Muscle layer of colon (tissue), 2 donors: ENCODE measurements around the gene ART5.
"Not testable (repeated sequence)": the region's sequence is repeated elsewhere in the genome, so short reads cannot be mapped to it uniquely, and the experiment has no call there.

ENCODE experiments used
- H3K27ac ChIP-seq: one replicate; pipeline ENCODE4 v1.7.0; 2013; ENCODE audit warnings: low read depth, mild to moderate bottlenecking, low read length, moderate library complexity
- H3K27me3 ChIP-seq, 2 donors: one replicate each; pipeline ENCODE4 v1.7.0; 2013; ENCODE audit warnings: low read length in 2 of 2, mild to moderate bottlenecking in 2 of 2; ENCODE audit not compliant: insufficient read depth in 2 of 2, control insufficient read depth in 1 of 2
- H3K36me3 ChIP-seq: one replicate; pipeline ENCODE4 v1.7.0; 2013; ENCODE audit warnings: mild to moderate bottlenecking, low read length; ENCODE audit not compliant: insufficient read depth
- H3K4me1 ChIP-seq: one replicate; pipeline ENCODE4 v1.7.0; 2013; ENCODE audit warnings: mild to moderate bottlenecking, low read length; ENCODE audit not compliant: insufficient read depth
- H3K4me3 ChIP-seq, 2 donors: one replicate each; pipeline ENCODE4 v1.7.0; 2013; ENCODE audit warnings: low read length in 2 of 2, low read depth in 1 of 2, mild to moderate bottlenecking in 1 of 2, moderate library complexity in 1 of 2
- H3K9ac ChIP-seq: one replicate; pipeline ENCODE4 v1.7.0; 2013; ENCODE audit warnings: low read length
- H3K9me3 ChIP-seq: one replicate; pipeline ENCODE4 v1.7.0; 2013; ENCODE audit warnings: mild to moderate bottlenecking, low read length
- donor health status: abdominal sarcoma.
- donor health status: Adenocarcinoma of cecum.

Gene ART5

DNA sequence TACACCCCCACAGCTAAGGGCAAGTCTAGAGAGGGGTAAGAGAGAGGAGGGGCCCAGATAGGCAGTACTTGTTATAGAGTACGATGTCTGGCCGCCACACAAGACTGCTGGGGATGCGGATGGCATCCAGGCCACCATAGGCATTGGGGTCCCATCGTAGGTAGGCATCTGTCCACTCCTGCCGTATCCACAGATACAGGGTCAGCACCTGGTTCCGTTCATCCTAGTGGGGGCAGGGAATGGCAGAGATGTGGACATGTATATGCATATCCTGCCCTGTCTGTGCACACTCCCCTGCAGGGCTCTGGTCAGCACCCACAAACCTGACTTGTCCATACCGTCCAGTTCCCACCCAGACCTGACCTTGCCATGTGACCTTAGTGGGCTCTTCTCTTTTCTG lies 27.3 kb upstream of the ART5 start:
- H3K4me1 ChIP-seq = no peaks in the 10 kb centered on the region
- H3K4me3 ChIP-seq = no peak overlapping the region
- peaks cover 35% of the 10 kb centered on the region for H3K36me3 ChIP-seq
- no peaks in the 10 kb centered on the region for H3K9me3 ChIP-seq
- no peaks in the 10 kb centered on the region for H3K27me3 ChIP-seq
- no peak overlapping the region for H3K27ac ChIP-seq
- H3K9ac ChIP-seq = no peak overlapping the region

DNA sequence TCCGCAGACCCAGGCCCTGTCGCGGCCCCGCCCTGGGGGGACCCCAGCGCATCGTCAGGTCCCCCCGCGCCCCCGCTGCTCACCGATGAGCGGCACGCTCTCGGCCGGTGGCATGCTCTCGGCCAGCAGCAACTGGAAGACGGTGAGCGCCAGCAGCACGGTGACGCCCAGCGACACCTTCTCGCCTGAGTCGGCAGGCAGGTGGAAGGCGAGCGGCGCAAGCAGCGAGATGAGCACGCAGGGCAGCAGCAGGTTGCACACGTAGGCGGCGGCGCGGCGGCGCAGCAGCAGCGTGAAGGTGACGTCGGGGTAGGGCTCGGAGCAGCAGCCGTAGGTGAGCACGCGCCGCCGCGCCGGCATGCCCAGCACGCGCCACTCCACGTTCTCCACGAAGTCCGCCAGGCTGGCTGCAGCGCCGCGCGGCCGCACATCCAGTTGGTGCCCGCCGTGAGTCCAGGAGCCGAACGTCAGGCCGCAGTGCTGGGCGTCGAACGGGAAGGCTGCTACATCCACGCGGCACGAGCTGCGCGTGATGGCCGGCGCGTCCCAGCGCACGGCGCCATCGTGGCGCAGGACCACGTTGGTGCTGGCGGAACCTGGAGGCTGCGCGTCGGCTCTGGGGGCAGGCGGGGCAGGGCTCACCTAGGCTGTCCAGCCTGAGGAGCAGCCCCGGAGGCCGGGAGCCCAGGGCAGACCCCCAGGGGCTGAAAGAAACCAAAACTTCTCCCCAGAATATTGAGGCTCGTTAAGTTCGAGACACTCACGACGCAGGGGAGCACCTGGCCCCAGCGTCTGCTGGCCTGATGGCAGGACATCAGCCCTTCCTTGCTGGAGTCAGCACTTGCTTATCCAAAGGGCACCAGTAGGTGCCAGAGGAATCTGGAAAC lies 25.6 kb upstream of the ART5 start:
- Histone ChIP-seq H3K4me1 (no peaks in the 10 kb centered on the region), H3K36me3 (peaks cover 26% of the 10 kb centered on the region), H3K9ac (no peak overlapping the region), H3K27me3 (no peaks in the 10 kb centered on the region), H3K4me3 (no peak overlapping the region), H3K9me3 (no peaks in the 10 kb centered on the region), H3K27ac (no peak overlapping the region)

DNA sequence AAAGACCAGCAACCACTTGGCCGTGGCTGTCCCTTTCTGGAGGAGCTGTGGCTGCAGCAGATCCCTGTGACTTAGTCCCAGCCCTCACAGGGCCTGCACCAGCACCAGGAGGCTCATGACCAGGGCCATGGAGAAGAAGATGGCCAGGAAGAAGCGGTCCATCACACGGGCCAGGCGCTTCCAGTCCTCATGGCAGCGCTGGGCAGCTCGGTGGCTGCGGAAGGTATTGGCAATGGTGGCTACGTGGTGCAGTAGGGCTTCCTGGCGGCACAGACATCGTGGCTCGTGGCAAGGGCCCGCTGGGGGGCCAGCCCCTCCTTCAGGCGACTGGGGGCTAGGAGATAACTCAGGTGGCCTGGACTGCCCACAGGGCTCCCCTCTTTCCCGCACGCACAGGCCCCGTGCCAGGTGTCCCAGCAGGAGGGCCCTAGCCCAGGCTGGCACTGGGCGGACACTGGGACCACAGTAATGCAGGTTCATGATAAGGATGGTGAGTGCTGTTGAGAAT lies 24.3 kb upstream of the ART5 start:
- Histone ChIP-seq H3K36me3 (peaks cover 20% of the 10 kb centered on the region), H3K27ac (no peak overlapping the region), H3K4me1 (no peaks in the 10 kb centered on the region), H3K27me3 (no peaks in the 10 kb centered on the region), H3K4me3 (no peak overlapping the region), H3K9ac (no peak overlapping the region), H3K9me3 (no peaks in the 10 kb centered on the region)

DNA sequence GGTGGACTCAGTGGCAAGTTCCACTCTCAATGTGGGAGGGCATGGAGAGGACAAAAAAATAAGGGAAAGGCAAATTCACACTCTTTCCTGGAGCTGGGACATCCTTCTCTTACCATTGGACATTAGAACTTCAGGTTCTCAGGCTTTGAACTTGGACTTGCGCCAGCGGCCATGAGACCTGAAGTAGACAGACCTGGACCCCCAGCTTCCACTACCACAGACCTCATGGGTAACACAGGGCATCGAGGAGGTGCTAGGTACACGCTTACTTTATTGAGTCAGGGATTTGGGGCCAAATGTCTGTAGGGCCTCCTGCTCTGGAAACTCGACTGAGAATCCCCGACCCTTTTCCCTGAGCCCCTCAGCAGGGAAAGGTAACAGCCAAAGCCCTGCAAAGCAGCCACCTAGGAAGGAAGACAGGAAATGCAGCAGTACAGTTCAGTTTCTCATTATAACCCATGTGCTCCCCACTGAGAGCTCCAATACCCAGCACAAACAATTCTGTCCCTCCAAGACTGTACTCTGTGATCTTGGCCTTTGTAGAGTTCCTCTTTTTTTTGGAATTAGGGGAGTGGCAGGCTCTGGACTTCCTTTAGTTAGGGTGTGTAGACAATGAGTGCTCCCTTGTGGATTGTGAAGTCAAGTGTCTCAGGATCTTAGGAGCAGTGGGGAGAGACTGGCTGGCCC lies 23.7 kb upstream of the ART5 start:
- Histone ChIP-seq H3K4me1 (no peaks in the 10 kb centered on the region), H3K4me3 (no peak overlapping the region), H3K36me3 (peaks cover 20% of the 10 kb centered on the region), H3K9me3 (no peaks in the 10 kb centered on the region), H3K27me3 (no peaks in the 10 kb centered on the region), H3K27ac (no peak overlapping the region), H3K9ac (no peak overlapping the region)

DNA sequence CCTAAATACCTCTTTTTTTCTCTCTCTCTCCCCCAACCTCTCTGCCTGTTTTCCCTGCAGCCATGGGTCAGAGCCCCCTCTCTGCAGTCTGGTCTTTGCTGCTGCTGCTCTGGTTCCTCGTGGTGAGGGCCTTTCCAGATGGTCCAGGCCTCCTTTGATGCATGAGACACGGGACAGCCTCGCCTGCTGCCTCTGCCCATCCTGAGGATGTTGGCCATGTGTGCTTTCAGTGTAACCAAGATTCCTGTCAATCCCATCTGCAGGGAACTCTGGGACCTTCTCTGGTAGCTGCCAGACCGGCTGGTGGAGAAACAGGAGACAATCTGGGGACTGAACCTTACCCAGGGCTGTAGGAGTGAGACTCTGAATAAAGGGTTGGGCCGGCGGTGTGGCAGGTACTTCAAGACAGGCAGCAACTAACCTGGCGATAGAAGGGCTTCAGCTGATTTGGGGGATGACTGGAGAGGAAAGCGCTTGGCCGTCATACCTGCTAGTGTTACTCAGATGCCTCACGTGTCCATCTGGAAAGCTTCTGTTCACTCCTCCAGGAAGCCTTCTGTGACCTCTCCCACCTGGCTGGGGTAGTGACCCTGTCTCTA lies 22.3 kb upstream of the ART5 start:
- Histone ChIP-seq H3K27ac (no peak overlapping the region), H3K4me3 (no peak overlapping the region), H3K4me1 (no peaks in the 10 kb centered on the region), H3K9me3 (no peaks in the 10 kb centered on the region), H3K36me3 (peaks cover 16% of the 10 kb centered on the region), H3K9ac (no peak overlapping the region), H3K27me3 (no peaks in the 10 kb centered on the region)

DNA sequence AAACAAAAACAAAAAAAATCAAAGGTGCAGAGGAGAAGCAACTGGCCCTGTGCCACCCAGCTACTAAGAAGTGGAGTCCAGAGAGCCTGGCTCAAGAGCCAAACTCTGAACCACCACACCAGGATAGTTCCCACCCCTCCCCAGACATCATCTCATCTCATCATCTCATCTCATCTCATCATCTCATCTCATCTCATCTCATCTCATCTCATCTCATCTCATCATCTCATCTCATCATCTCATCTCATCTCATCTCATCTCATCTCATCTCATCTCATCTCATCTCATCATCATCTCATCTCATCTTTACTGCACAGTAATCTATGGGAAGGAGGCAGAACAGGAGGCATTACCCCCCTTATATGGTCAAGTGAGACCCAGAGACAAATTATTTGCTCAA lies 21.1 kb upstream of the ART5 start:
- H3K4me3 ChIP-seq = no peak overlapping the region
- no peaks in the 10 kb centered on the region for H3K4me1 ChIP-seq
- no peak overlapping the region for H3K27ac ChIP-seq
- H3K27me3 ChIP-seq = no peaks in the 10 kb centered on the region
- peaks cover 12% of the 10 kb centered on the region for H3K36me3 ChIP-seq
- no peak overlapping the region for H3K9ac ChIP-seq
- H3K9me3 ChIP-seq = no peaks in the 10 kb centered on the region

DNA sequence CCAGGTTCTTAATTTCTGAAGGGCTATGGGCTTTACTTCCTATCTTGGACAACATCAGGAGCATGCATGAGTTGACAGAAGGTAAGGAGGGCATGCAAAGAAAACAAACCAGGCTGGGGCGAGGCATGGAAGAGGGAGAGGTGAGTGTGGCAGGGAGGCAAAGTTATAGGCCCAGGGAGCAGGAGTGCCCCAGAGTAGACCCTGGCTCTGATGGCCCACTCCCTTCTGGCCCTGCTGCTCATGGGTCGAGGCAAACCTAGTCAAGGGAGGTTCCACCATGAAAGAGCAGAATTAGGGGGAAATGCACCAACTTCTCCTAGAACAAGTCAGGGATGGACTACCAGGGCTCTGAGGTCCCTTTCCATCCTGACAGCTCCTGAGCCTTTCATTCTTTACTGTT lies 19.2 kb upstream of the ART5 start:
- no peaks in the 10 kb centered on the region for H3K27me3 ChIP-seq
- H3K36me3 ChIP-seq = peaks cover 4% of the 10 kb centered on the region
- H3K9me3 ChIP-seq = no peaks in the 10 kb centered on the region
- H3K27ac ChIP-seq = no peak overlapping the region
- H3K4me1 ChIP-seq = no peaks in the 10 kb centered on the region
- H3K4me3 ChIP-seq = no peak overlapping the region
- H3K9ac ChIP-seq = no peak overlapping the region

DNA sequence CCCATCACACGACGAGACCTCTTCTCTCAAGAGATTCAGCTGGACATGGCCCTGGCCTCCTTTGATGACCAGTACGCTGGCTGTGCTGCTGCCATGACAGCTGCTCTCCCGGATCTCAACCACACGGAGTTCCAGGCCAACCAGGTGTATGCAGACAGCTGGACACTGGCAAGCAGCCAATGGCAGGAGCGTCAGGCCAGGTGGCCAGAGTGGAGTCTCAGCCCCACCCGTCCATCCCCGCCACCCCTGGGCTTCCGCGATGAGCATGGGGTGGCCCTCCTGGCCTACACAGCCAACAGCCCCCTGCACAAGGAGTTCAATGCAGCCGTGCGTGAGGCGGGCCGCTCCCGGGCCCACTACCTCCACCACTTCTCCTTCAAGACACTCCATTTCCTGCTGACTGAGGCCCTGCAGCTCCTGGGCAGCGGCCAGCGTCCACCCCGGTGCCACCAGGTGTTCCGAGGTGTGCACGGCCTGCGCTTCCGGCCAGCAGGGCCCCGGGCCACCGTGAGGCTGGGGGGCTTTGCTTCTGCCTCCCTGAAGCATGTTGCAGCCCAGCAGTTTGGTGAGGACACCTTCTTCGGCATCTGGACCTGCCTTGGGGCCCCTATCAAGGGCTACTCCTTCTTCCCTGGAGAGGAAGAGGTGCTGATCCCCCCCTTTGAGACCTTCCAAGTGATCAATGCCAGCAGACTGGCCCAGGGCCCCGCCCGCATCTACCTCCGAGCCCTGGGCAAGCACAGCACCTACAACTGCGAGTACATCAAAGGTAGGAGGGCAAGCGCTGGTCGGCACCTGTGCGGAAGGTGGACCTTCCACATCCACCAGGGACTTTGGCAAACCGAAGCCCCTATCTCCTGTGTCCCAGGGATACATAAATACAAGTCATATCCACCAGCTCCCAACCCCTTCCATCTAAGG lies 18.1 kb upstream of the ART5 start:
- H3K9ac ChIP-seq = no peak overlapping the region
- H3K4me1 ChIP-seq = no peaks in the 10 kb centered on the region
- H3K27ac ChIP-seq = no peak overlapping the region
- H3K4me3 ChIP-seq = no peak overlapping the region
- no peaks in the 10 kb centered on the region for H3K9me3 ChIP-seq
- H3K27me3 ChIP-seq = no peaks in the 10 kb centered on the region
- no peaks in the 10 kb centered on the region for H3K36me3 ChIP-seq

DNA sequence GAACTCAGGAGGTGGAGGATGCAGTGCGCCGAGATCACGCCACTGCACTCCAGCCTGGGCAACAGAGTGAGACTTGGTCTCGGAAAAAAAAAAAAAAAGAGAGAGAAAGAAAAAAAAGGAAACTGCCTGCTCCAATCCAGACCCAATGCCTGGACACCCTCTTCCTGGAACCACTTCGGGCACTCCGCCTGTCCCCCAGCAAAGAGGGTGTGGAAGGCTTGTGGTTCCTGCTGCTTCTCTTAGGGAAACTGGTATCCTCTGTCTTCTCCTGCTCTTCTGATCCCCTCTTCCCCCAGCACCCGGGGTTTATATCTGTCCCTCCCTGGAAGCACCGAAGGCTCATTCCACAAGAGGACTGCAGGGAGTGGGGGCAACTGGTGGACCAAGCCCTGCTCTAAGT lies 16.5 kb upstream of the ART5 start:
- Histone ChIP-seq H3K27me3 (no peaks in the 10 kb centered on the region), H3K4me3 (no peak overlapping the region), H3K9ac (no peak overlapping the region), H3K9me3 (no peaks in the 10 kb centered on the region), H3K36me3 (no peaks in the 10 kb centered on the region), H3K4me1 (no peaks in the 10 kb centered on the region), H3K27ac (no peak overlapping the region)

DNA sequence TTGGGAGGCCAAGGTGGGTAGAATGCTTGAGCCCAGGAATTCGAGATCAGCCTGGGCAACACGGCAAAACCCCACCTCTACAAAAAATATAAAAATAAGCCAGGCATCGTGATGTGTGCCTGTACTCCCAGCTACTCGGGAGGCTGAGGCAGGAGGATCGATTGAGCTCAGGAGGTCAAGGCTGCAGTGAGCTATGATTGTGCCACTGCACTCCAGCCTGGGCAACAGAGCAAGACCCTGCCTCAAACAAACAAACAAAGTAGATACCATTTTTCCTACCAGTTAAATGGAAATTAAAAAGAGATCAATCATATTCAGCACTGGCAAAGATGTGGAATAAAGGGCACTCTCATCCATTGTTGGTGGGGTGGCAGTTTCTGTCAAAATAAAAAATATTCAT lies 15.5 kb upstream of the ART5 start:
- not testable (repeated sequence) for H3K36me3 ChIP-seq, H3K9ac ChIP-seq, H3K4me3 ChIP-seq, H3K27ac ChIP-seq, H3K9me3 ChIP-seq, H3K27me3 ChIP-seq, H3K4me1 ChIP-seq

DNA sequence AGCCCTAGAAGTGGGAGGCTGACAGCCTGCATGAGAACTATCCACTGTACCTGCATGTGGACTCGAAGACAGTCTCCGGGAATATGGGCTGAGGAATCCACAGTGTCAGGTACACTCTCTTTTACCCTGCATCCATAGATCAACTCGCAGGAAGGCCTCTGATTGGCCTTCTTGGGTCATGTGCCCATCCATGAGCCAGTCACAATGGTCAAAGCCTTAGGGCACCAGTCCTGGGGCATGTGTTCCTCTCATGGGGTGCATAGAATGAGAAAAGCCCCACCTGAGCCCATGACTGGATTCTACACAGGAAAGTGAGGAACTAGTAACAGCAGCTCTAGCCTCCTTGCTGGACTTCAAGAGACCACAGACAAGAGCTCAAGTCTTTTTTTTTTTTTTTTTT lies 13.8 kb upstream of the ART5 start:
- H3K9ac ChIP-seq = no peak overlapping the region
- no peaks in the 10 kb centered on the region for H3K36me3 ChIP-seq
- no peak overlapping the region for H3K4me3 ChIP-seq
- H3K27me3 ChIP-seq = no peaks in the 10 kb centered on the region
- H3K27ac ChIP-seq = no peak overlapping the region
- no peaks in the 10 kb centered on the region for H3K9me3 ChIP-seq
- no peaks in the 10 kb centered on the region for H3K4me1 ChIP-seq
